ENCODE results near the gene FRYL.

The FRYL gene

DNA sequence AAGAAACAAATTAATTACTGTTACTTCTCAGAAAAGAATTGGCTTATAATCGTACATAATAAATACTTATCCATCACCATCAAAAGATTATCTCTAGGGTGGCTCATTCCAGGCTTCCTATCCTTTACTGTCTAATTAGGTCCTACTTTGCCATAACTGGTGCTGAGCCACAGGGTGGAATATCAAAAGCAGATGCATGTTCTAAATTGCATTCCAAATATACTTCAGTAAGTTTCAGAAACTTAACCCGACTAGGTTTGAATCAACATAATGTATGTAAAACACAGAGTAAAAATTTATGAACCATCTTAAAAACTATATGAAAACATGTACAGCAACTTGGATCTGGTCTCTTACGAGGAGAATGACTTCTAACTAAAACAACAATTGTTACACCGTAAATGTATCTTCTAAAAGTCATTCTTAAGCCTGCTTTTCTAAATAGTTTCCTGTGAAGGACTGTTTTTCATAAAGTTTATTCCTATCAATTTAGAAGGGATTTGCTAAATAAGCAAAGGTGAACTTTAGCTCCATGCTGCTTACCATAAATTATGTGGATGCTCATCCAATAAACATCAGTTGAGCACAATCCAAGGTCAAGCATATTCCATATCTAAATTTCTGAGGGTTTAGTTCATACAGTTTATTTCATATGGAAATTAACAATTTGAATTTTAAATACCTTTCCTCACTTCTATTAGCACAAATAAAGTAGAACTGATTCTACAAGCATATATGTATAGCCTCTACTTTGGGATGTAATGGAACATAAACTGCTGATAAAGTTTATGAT is 276.6 kb downstream of the FRYL start:
- H3K36me3 ChIP-seq (ENCODE audit: control insufficient read depth, insufficient read depth, low read length), result no peaks in the 10 kb centered on the region
- no peak overlapping the region for H3K4me3 ChIP-seq (ENCODE audit: low read depth, low read length)
- H3K4me1 ChIP-seq (ENCODE audit: control insufficient read depth, insufficient read depth, low read length), result peaks cover 7% of the 10 kb centered on the region
- no peaks in the 10 kb centered on the region for H3K27me3 ChIP-seq (ENCODE audit: control insufficient read depth, insufficient read depth, low read length)
- H3K9ac ChIP-seq (ENCODE audit: low read depth, low read length), result no peak overlapping the region
- no peaks in the 10 kb centered on the region for H3K9me3 ChIP-seq (ENCODE audit: control insufficient read depth, insufficient read depth, low read length)

DNA sequence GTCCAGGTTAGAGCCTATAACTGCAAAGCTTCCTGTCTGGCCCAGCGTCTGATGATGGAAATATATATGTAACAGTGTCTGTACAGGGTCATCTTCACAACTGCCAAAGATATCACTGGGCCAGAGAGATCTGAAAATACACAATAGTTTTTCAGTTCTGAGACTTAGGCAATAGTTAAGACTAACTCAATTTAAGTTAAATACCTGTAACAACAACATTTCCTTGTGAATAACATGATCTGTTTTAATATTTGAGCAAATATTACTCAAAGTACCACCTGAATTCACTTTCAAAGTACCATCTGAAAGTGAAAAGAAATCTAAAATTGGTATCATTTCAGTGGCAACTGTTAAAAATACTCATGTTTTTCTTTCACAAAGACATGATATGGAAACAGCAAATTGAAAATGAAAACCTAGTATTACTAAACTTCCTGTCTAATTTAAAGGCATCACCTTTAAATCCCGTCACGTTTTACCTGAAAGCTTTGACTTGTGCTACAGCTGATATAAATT is 280.5 kb downstream of the FRYL start:
- Histone ChIP-seq H3K4me3 (ENCODE audit: low read depth, low read length) (no peak overlapping the region), H3K9me3 (ENCODE audit: control insufficient read depth, insufficient read depth, low read length) (no peaks in the 10 kb centered on the region)

DNA sequence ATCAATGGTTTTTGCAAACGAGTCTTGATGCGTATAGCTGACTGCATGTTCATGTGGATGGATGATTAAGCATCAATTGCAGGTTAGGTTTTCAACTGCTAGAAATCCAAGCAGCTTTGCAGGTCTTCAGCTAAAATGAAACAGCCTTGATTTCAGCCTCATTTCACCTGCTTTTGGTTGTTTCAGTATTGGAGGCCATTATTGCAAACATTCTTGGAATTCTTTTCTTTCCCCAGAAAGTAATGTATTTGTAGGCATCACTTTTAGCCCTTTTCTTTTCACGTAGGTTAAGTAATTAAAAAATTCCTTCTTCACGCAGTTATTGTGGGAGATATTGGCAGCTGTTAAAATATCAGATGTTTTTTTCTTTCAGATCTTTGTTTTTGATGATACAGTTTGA is 281.2 kb downstream of the FRYL start:
- no peak overlapping the region for H3K4me3 ChIP-seq (ENCODE audit: low read depth, low read length)
- no peaks in the 10 kb centered on the region for H3K36me3 ChIP-seq (ENCODE audit: control insufficient read depth, insufficient read depth, low read length)
- no peaks in the 10 kb centered on the region for H3K27me3 ChIP-seq (ENCODE audit: control insufficient read depth, insufficient read depth, low read length)
- H3K9ac ChIP-seq (ENCODE audit: low read depth, low read length), result no peak overlapping the region
- H3K9me3 ChIP-seq (ENCODE audit: control insufficient read depth, insufficient read depth, low read length), result no peaks in the 10 kb centered on the region
- H3K4me1 ChIP-seq (ENCODE audit: control insufficient read depth, insufficient read depth, low read length), result peaks cover 3% of the 10 kb centered on the region

More for the DNA sequence above, 280.5 kb downstream of the FRYL start:
- H3K4me1 ChIP-seq (ENCODE audit: control insufficient read depth, insufficient read depth, low read length), result peaks cover 7% of the 10 kb centered on the region
- no peak overlapping the region for H3K9ac ChIP-seq (ENCODE audit: low read depth, low read length)
- no peaks in the 10 kb centered on the region for H3K27me3 ChIP-seq (ENCODE audit: control insufficient read depth, insufficient read depth, low read length)
- no peaks in the 10 kb centered on the region for H3K36me3 ChIP-seq (ENCODE audit: control insufficient read depth, insufficient read depth, low read length)

DNA sequence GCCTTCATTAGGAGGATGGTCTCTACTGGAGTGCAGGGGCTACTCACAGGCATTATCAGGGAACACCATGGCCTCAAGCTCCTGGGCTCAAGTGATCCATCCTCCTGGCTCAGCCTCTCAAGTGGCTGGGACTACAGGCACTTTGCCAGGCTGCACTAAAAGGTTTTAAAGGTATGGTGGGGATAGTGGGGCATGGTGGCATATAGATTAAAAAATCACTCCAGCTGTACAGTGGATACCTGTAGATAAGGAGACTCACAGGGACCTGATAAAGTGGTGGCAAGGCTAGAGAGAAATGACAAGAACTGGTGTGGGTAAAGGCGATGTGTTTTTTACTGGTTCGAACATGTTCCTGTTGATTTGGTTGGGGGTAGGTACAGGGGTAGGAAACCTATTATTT is 284.1 kb downstream of the FRYL start:
- Histone ChIP-seq H3K36me3 (ENCODE audit: control insufficient read depth, insufficient read depth, low read length) (no peaks in the 10 kb centered on the region), H3K4me1 (ENCODE audit: control insufficient read depth, insufficient read depth, low read length) (no peaks in the 10 kb centered on the region), H3K9me3 (ENCODE audit: control insufficient read depth, insufficient read depth, low read length) (no peaks in the 10 kb centered on the region), H3K4me3 (ENCODE audit: low read depth, low read length) (no peak overlapping the region), H3K27me3 (ENCODE audit: control insufficient read depth, insufficient read depth, low read length) (peaks cover 25% of the 10 kb centered on the region), H3K9ac (ENCODE audit: low read depth, low read length) (no peak overlapping the region)

DNA sequence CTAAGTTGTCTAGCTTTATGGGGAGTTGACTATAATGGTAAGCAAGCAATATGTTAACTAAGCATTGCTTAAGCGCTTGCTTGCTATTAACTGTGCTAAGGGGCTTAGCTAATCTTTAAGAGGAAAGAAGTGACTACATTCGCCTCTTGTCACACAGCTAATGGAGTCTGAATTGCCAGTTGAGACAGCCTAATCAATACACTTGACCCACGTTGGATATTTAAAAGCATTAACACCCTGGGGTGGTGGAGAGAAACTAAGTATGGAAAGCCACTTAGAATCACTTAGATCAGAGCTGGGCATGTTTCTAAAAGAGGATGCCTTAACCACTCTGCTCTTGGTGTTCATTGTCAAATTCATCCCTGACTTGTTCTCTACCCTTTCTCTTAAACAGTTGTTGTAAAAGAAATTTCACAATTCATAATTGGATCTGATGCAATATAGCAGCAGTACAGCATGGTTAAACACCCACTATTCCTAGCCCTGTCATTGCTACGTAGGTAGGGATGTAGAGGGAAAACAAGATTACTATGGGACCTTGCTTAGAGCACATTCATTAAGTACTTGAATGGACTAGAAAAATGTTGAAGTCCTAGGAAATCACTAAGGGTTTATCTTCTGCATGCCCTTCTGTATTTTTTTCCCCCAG is 286.5 kb downstream of the FRYL start:
- H3K9ac ChIP-seq (ENCODE audit: low read depth, low read length), result no peak overlapping the region
- H3K4me3 ChIP-seq (ENCODE audit: low read depth, low read length), result no peak overlapping the region
- H3K27me3 ChIP-seq (ENCODE audit: control insufficient read depth, insufficient read depth, low read length), result peaks cover 46% of the 10 kb centered on the region
- peaks cover 2% of the 10 kb centered on the region for H3K4me1 ChIP-seq (ENCODE audit: control insufficient read depth, insufficient read depth, low read length)
- H3K9me3 ChIP-seq (ENCODE audit: control insufficient read depth, insufficient read depth, low read length), result no peaks in the 10 kb centered on the region
- H3K36me3 ChIP-seq (ENCODE audit: control insufficient read depth, insufficient read depth, low read length), result no peaks in the 10 kb centered on the region

DNA sequence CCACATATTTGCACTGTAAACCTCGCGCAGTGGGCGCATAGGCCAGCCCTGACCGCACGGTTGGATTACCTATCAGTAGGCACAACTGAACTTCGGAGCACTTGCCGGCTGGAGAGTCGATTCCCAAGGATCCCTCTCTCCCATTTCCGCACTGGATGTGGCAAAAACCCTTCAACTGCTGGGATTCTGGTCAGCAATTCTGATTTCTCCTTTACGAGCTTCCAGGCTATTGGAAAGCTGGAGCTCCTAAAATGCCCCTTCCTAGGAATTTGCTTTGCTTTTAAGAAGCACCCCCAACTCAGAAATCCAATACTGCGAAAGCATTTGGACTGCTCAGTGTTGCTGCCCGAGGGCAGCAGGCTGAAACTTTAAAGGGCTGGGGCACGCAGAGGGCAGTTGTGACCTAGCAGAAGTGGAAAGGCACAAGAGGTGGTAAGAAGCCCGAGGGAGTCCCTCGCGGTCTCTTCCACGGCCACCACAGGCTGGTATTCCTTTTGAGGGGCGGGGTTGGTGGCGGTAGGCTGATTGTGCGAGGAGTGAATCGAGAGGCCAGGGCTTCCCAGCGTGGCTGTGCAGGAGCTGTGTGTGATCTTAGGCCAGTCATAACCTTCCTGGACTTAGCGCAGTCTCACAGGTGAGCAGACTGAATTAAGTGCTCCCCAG is 288.4 kb downstream of the FRYL start:
- Histone ChIP-seq H3K9me3 (ENCODE audit: control insufficient read depth, insufficient read depth, low read length) (no peaks in the 10 kb centered on the region), H3K9ac (ENCODE audit: low read depth, low read length) (no peak overlapping the region), H3K4me1 (ENCODE audit: control insufficient read depth, insufficient read depth, low read length) (peaks cover 4% of the 10 kb centered on the region), H3K4me3 (ENCODE audit: low read depth, low read length) (peak overlapping the region; percentile 47), H3K36me3 (ENCODE audit: control insufficient read depth, insufficient read depth, low read length) (no peaks in the 10 kb centered on the region), H3K27me3 (ENCODE audit: control insufficient read depth, insufficient read depth, low read length) (peaks cover 62% of the 10 kb centered on the region)

DNA sequence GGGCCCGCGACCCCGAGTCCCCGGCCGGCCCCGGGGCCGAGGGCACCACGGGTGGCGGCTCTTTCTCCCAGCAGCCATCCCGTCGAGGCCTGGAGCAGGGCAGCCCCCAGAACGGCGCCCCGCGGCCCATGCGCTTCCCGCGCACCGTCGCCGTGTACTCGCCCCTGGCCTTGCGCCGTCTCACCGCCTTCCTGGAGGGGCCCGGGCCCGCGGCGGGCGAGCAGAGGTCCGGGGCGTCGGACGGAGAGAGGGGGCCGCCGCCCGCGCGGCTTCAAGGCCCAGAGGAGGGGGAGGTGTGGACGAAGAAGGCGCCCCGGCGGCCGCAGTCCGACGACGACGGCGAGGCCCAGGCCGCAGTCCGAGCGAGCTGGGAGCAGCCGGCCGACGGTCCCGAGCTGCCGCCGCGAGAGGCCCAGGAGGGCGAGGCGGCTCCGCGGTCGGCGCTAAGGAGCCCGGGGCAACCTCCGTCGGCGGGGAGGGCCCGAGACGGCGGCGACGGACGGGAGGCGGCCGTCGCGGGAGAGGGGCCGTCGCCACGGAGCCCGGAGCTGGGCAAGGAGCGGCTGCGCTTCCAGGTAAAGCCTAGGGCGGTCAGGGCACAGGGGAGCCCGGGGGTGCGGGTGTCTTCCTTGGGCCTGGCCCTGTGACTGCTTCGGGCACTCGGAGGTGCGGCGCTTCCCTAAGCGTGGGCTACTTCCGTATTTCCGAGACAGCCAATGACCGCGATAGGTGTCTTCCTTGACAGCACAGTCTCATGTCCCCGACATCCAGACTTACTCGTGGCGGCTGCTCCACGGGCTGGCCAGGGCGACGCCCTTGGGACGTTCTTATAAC is 289.2 kb downstream of the FRYL start:
- Histone ChIP-seq H3K4me1 (ENCODE audit: control insufficient read depth, insufficient read depth, low read length) (peaks cover 4% of the 10 kb centered on the region), H3K4me3 (ENCODE audit: low read depth, low read length) (peak overlapping the region; percentile 47), H3K27me3 (ENCODE audit: control insufficient read depth, insufficient read depth, low read length) (peaks cover 67% of the 10 kb centered on the region), H3K9ac (ENCODE audit: low read depth, low read length) (no peak overlapping the region), H3K36me3 (ENCODE audit: control insufficient read depth, insufficient read depth, low read length) (no peaks in the 10 kb centered on the region), H3K9me3 (ENCODE audit: control insufficient read depth, insufficient read depth, low read length) (no peaks in the 10 kb centered on the region)

DNA sequence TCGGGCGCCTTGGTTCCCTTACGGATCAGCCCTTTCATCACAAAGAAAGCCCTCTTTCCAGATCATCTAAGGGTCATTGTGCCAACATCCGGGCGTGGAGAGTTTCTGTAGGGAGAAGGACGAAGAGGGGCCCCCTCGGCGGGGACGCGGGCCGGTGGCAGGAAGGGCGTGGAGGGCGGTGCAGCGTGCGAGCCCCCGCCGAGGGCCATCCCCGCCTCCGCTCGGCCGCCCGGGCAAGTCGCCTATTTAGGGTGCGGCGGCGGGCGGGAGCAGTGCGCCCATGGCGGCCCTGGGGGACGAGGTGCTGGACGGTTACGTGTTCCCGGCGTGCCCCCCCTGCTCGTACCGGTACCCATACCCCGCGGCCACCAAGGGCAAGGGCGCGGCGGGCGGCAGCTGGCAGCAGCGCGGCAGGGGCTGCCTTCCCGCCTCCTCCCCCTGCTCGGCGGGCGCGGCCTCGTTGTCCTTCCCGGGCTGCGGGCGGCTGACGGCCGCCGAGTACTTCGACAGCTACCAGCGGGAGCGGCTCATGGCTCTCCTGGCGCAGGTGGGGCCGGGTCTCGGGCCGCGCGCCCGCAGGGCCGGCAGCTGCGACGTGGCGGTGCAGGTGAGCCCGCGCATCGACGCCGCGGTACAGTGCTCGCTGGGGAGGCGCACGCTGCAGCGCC is 289.9 kb downstream of the FRYL start, which contains the start of gene ZAR1:
TSS of gene ZAR1 (plus strand) at position 241 of the 668 bp plus-strand sequence. CDS start at position 281, 40 bp downstream.
- Histone ChIP-seq H3K36me3 (ENCODE audit: control insufficient read depth, insufficient read depth, low read length) (no peaks in the 10 kb centered on the region), H3K4me1 (ENCODE audit: control insufficient read depth, insufficient read depth, low read length) (peaks cover 4% of the 10 kb centered on the region), H3K9ac (ENCODE audit: low read depth, low read length) (no peak within 1 kb of the TSS), H3K9me3 (ENCODE audit: control insufficient read depth, insufficient read depth, low read length) (no peaks in the 10 kb centered on the region), H3K27me3 (ENCODE audit: control insufficient read depth, insufficient read depth, low read length) (peaks cover 74% of the 10 kb centered on the region), H3K4me3 (ENCODE audit: low read depth, low read length) (peak within 1 kb of the TSS; percentile 47)

DNA sequence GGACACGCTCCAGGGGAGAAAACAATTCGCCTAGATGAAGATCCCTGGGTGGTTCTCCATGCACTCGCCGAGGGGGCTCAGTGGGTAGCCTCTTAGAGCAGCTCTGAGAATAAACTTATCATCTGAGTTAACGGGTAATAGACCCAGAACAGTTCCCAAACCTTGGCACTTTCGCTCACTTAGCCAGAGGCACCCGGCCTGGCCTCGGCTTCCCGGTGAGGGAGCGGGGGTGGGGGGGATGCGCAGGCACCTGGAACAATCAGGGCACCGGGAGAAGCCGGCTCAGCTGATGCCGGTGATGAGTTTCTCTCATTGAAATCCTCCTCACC is 290.4 kb downstream of the FRYL start:
- peaks cover 79% of the 10 kb centered on the region for H3K27me3 ChIP-seq (ENCODE audit: control insufficient read depth, insufficient read depth, low read length)
- H3K9me3 ChIP-seq (ENCODE audit: control insufficient read depth, insufficient read depth, low read length), result no peaks in the 10 kb centered on the region
- H3K4me1 ChIP-seq (ENCODE audit: control insufficient read depth, insufficient read depth, low read length), result peaks cover 6% of the 10 kb centered on the region
- H3K36me3 ChIP-seq (ENCODE audit: control insufficient read depth, insufficient read depth, low read length), result no peaks in the 10 kb centered on the region
- H3K9ac ChIP-seq (ENCODE audit: low read depth, low read length), result no peak overlapping the region
- peak overlapping the region; percentile 43 for H3K4me3 ChIP-seq (ENCODE audit: low read depth, low read length)

DNA sequence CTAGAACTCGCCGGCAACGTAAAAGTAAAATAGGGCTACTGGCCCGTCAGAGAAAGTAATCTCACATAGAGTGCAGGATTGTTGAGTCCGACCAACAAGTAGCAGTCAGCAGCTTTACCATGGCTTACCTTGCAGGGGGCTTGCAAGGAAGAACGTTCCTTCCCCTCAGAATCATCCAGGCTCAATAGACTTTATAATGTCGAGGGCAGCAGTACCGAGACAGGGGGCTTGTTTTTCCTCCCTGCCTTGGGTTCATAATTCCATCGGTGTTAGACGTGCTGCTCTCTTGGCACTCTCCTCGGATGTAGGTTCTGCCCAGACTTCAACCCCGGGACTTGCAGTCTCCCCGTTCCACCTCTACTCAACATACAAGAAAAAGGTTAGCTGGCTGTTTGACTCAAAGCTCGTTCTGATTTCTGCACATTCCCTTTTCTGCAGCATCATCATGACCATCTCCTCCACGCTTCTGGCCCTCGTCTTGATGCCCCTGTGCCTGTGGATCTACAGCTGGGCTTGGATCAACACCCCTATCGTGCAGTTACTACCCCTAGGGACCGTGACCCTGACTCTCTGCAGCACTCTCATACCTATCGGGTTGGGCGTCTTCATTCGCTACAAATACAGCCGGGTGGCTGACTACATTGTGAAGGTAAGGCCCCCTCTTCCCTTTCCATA is 295.4 kb downstream of the FRYL start:
- Histone ChIP-seq H3K27me3 (ENCODE audit: control insufficient read depth, insufficient read depth, low read length) (peaks cover 76% of the 10 kb centered on the region), H3K9me3 (ENCODE audit: control insufficient read depth, insufficient read depth, low read length) (no peaks in the 10 kb centered on the region), H3K36me3 (ENCODE audit: control insufficient read depth, insufficient read depth, low read length) (no peaks in the 10 kb centered on the region), H3K4me1 (ENCODE audit: control insufficient read depth, insufficient read depth, low read length) (peaks cover 6% of the 10 kb centered on the region), H3K4me3 (ENCODE audit: low read depth, low read length) (peak overlapping the region; percentile 59), H3K9ac (ENCODE audit: low read depth, low read length) (no peak overlapping the region)

Measured in iPS-15b (cell line).